HG02623 (cell line): ENCODE measurements around the gene SORCS2.
"Not testable (repeated sequence)": the region's sequence is repeated elsewhere in the genome, so short reads cannot be mapped to it uniquely, and the experiment has no call there.

Experiments
- ATAC-seq: cut with Tn5 transposase; IDR thresholded peaks from one replicate; pipeline ENCODE4 v1.9.1; 2021; ENCODE audit warnings: moderate library complexity; ENCODE audit not compliant: unreplicated experiment

Gene SORCS2

DNA sequence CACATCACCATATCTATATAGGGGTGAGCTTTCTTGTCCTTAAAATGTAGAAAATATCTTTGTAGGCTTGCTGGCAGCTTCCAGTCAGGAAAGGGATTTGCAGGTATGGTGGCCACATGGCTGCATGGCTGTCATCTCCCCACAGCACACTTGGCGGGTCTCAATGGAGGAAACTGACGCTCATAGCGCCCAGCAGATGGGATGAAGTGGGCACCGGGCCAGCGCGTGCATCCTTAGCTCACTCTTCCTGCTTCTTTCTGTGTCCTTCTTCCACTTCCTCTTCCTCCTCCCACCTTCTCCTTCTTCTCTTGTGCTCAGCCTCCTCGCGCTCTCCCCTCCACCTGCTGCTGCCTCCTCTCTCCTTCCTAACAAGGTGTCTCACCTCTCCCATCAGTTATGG, 398.6 kb downstream of the SORCS2 start:
- no peak for ATAC-seq

DNA sequence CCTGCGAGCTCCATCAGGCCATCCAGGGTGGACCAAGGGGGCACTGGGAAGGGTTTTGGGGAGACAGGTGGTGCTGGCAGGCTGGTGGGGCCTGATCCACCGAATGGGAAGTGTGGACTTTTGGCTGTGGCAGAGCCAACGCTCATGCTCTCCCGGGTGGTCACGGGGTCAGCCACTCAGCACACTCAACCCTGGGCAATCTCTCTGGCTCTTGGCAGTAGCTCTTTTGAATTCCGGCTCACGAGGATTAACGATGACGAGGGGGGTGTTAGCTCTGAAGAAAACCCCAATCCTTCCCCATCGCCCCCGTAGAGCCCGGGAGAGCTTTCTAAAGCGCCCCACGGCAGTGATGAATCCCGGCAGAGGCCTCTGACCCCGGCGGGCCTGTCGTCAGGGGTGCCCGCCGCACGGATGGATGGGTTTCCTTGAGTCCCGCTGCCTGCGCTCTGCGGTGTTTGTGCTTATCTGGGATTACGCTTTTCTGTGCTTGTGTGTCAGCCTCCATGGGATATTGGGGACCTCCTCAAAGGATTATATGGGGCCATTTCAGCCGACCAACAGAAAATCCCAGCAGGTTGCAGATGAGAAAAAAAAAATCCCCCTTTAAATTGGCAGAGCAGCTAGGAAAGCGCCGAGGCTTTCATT, 399.2 kb downstream of the SORCS2 start:
- ATAC-seq: no peak

- no peak for ATAC-seq
Observed at GRCh38 chr4:7593646-7594412, 401.5 kb downstream of the SORCS2 start.

DNA sequence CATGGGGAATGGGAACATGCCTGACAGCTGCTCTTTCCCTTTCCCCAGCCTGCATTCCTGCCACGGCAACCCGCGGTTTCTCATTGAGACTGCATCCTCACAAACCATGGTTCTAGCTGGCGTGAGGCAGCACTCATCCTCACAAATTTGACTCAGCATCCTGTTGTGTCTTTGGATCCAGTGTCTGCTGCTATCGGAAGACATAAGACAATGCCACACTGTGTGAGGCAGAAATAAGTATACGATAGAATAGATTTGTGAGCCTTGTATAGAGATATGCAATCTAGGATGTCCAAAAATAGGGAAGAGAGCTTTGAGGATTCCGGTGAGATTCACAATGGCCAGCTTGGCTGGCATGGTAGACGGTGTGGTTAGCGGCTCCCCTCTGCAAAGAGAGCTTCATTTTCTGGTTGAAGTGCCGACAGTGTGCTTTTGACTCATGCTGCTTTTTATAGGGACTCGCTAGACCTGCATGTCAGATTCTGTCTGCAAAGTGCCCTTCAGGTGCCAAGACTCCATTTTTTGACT, 403.7 kb downstream of the SORCS2 start:
- ATAC-seq: no peak

DNA sequence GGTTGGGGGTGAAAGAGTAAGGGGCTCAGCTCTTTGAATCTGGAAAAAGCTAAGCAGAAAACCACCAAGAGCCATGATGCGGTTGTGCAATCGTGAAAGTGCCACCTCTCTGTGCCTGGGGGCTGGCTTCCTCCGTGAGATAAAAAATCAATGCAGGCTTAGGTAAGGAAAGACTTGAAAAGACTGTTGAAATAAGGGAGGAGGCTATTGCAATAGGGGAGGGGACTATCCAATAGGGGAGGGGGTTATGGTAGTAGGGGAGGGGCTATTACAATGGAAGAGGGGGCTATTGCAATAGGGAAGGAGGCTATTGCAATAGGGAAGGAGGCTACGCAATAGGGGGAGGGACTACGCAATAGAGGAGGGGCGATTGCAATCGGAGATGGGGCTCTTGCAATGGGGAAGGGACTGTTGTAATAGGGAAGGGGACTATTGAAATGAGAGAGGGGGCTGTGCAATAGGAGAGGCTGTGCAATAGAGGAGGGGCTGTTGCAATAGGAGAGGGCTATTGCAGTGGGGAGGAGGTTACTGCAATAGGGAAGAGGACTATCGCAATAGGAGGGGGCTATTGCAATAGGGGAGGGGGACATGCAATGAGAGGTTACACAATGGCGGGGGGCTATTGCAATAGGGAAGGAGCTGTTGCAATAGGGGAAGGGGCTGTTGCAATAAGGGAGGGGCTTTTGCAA, 404.7 kb downstream of the SORCS2 start:
- no peak for ATAC-seq

GRCh38 chr4:7598939-7599790, 406.8 kb downstream of the SORCS2 start:
- no peak for ATAC-seq

DNA sequence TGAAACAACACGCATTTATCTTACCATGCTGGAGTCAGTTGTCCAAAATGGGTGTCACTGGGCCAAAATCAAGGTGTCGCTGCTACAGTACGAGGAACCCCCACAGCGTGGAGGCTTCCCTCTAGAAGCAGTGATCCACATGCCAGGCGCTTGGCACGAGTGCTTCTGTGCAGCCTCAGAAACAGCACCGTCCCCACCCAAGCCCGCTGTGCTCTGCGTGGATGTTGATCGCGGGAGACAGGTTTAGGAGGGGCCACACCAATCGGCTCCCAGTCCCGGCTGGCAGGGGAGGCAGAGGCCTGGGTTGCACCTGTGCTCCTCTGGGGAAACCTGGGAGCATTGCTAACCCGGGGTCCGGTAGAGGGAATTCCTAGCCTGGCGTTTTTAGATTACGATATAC, 407.9 kb downstream of the SORCS2 start:
- ATAC-seq: no peak

- not testable (repeated sequence) for ATAC-seq
Observed at GRCh38 chr4:7602166-7602565, 409.8 kb downstream of the SORCS2 start.

- ATAC-seq: no peak
Observed at GRCh38 chr4:7607156-7607910, 415.0 kb downstream of the SORCS2 start.

- ATAC-seq: no peak
Observed at GRCh38 chr4:7608046-7608445, 415.7 kb downstream of the SORCS2 start.

GRCh38 chr4:7609316-7609715, 417.0 kb downstream of the SORCS2 start:
- no peak for ATAC-seq

DNA sequence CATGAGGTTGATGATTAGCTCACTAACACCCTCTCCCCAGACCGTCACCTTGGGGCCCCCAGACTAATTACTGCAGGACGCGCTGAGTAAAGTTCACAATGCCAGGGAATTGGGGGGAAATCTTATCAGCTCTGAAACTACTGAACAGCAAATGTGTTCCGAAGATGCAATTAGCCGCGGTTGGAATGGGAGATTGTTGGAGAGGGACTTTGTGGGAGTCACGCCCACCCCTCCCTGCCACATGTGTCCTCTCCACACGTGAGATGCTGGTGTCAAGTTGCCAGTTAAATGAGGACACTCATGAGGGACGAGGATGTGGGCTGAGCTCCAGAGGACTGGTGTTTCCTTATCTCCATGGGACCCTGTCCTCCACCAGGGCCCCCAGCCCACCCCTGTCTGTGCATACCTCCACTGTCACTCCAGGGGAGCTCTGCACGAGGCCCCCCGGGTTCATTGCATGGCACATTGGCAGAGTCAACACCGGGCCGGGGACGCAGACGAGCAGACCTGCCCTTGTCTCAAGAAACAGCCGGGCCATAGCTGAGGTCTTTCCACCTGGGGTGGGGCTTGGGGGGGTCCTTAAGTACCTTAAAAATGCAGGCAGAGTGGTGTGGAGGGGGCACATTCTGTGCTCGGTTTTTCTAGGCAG, 417.8 kb downstream of the SORCS2 start:
- ATAC-seq: no peak

- no peak for ATAC-seq
Observed at GRCh38 chr4:7610841-7611240, 418.5 kb downstream of the SORCS2 start.

GRCh38 chr4:7612311-7612897, 420.1 kb downstream of the SORCS2 start:
- ATAC-seq: no peak

DNA sequence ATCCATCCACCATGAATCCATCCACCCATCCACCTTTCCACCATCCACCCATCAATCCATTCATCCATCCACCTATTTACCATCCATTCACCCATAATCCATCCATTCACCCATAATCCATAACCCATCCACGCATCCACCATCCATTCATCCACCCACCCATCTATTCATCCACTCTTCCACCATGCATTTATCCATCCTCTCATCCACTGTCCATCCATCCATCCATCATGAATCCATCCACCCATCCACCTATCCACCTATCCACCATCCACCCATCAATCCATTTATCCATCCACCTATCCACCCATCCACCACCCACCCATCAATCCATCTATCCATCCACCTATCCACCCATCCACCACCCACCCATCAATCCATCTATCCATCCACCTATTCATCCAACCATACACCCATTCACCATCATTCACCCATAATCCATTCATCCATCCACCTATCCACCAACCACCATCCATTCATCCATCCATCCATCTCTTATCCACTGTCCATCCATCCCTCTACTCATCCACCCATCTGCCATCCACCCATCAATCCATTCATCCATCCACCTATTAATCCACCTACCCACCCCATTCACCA, 422.1 kb downstream of the SORCS2 start:
- no peak for ATAC-seq

DNA sequence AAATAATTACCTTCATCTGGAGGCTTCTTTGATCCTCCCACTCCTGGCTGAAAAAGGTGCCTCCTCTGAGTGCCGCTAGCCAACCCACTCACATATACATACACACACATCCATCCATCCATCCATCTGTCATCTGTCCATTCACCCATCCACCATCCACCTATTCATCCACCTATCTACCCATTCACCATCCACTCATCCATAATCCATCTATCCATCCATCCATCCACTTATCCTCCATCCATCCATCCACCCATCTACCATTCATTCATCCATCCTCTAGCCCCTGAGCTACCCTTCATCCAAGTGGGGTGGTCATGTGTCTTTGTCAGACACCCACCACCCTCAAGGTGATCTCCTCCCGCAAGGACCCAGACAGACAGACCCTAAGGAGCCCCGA, 423.9 kb downstream of the SORCS2 start:
- ATAC-seq: no peak

GRCh38 chr4:7618361-7618760, 426.0 kb downstream of the SORCS2 start:
- ATAC-seq: no peak

GRCh38 chr4:7620086-7620813, 427.9 kb downstream of the SORCS2 start:
- ATAC-seq: no peak
